ENCODE results near the gene SLCO1A2. TPM values are rescaled to one million over a fixed set of nuclear protein-coding genes. Genes with fewer than 3 reads are reported as not detected.

The SLCO1A2 gene
- total and polyA plus RNA-seq, 4 donors: not detected

GRCh38 chr12:21354641-21355040, 19.9 kb upstream of the SLCO1A2 start:
- WGBS, 2 donors: 90 to 92% methylated on average over 1 of the region's 1 CpG

GRCh38 chr12:21353948-21354347, 19.2 kb upstream of the SLCO1A2 start:
- intact Hi-C loops (cut with DNase I): no loop called here
- ATAC-seq (ENCODE audit: low FRiP score) (no peak), DNase-seq (no peak)
- Histone ChIP-seq H3K9me3 (ENCODE audit: control insufficient read depth, low read length) (no peaks in the 10 kb centered on the region), H3K4me3 (ENCODE audit: low read length in 2 of 2) (no peak overlapping the region), H3K4me1 (ENCODE audit: control insufficient read depth in 1 of 2, insufficient read depth in 2 of 2, low read length in 2 of 2) (no peaks in the 10 kb centered on the region), H3K36me3 (ENCODE audit: control insufficient read depth in 1 of 2, insufficient read depth in 2 of 2, low read length in 1 of 2) (no peaks in the 10 kb centered on the region), H3K27me3 (ENCODE audit: control insufficient read depth in 1 of 2, insufficient read depth in 2 of 2, low read length in 1 of 2) (no peaks in the 10 kb centered on the region), H3K27ac (ENCODE audit: low read depth in 1 of 2, low read length in 2 of 2) (no peak overlapping the region)
- WGBS, 2 donors: 81 to 82% methylated on average over 4 of the region's 4 CpGs

More at GRCh38 chr12:21354641-21355040, 19.9 kb upstream of the SLCO1A2 start:
- H3K36me3 ChIP-seq (ENCODE audit: control insufficient read depth in 1 of 2, insufficient read depth in 2 of 2, low read length in 1 of 2): no peaks in the 10 kb centered on the region
- no peaks in the 10 kb centered on the region for H3K27me3 ChIP-seq (ENCODE audit: control insufficient read depth in 1 of 2, insufficient read depth in 2 of 2, low read length in 1 of 2)
- DNase-seq: no peak
- intact Hi-C loops (cut with DNase I): no loop called here
- H3K4me3 ChIP-seq (ENCODE audit: low read length in 2 of 2): no peak overlapping the region
- H3K9me3 ChIP-seq (ENCODE audit: control insufficient read depth, low read length): no peaks in the 10 kb centered on the region
- H3K4me1 ChIP-seq (ENCODE audit: control insufficient read depth in 1 of 2, insufficient read depth in 2 of 2, low read length in 2 of 2): no peaks in the 10 kb centered on the region
- H3K27ac ChIP-seq (ENCODE audit: low read depth in 1 of 2, low read length in 2 of 2): no peak overlapping the region
- no peak for ATAC-seq (ENCODE audit: low FRiP score)

DNA sequence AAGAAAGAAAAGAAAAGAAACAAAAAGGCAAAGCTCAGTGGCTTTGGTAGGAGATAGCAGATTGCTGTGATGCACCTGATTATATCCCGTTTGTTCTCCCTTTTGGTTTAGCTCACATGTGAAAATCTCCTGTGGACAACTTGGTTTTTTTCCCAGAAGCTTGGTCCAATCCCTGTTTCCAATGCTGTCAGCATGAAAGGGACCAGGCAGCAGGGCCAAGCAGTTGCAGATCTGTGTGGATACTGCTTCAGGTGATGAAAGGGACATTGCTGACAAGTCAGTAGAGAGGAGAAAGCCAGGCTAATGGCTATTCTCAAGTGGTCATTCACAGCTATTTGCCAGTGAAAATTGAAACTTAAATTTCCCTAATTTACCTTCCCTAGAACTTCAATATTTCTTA, 18.8 kb upstream of the SLCO1A2 start:
- no peaks in the 10 kb centered on the region for H3K9me3 ChIP-seq (ENCODE audit: control insufficient read depth, low read length)
- WGBS, 2 donors: 24 to 38% methylated on average over 1 of the region's 1 CpG
- H3K4me1 ChIP-seq (ENCODE audit: control insufficient read depth in 1 of 2, insufficient read depth in 2 of 2, low read length in 2 of 2): no peaks in the 10 kb centered on the region
- DNase-seq: no peak
- no peak overlapping the region for H3K27ac ChIP-seq (ENCODE audit: low read depth in 1 of 2, low read length in 2 of 2)
- H3K27me3 ChIP-seq (ENCODE audit: control insufficient read depth in 1 of 2, insufficient read depth in 2 of 2, low read length in 1 of 2): no peaks in the 10 kb centered on the region
- no peaks in the 10 kb centered on the region for H3K36me3 ChIP-seq (ENCODE audit: control insufficient read depth in 1 of 2, insufficient read depth in 2 of 2, low read length in 1 of 2)
- no peak for ATAC-seq (ENCODE audit: low FRiP score)
- intact Hi-C loops (cut with DNase I): no loop called here
- H3K4me3 ChIP-seq (ENCODE audit: low read length in 2 of 2): no peak overlapping the region

- H3K9me3 ChIP-seq (ENCODE audit: control insufficient read depth, low read length): no peaks in the 10 kb centered on the region
- H3K27ac ChIP-seq (ENCODE audit: low read depth in 1 of 2, low read length in 2 of 2): no peak overlapping the region
- no peak overlapping the region for H3K4me3 ChIP-seq (ENCODE audit: low read length in 2 of 2)
- ATAC-seq (ENCODE audit: low FRiP score) (no peak), DNase-seq (no peak)
- 76 to 80% methylated on average over 1 of the region's 1 CpG for WGBS, 2 donors
- intact Hi-C loops (cut with DNase I): no loop called here
- no peaks in the 10 kb centered on the region for H3K4me1 ChIP-seq (ENCODE audit: control insufficient read depth in 1 of 2, insufficient read depth in 2 of 2, low read length in 2 of 2)
- H3K36me3 ChIP-seq (ENCODE audit: control insufficient read depth in 1 of 2, insufficient read depth in 2 of 2, low read length in 1 of 2): no peaks in the 10 kb centered on the region
- no peaks in the 10 kb centered on the region for H3K27me3 ChIP-seq (ENCODE audit: control insufficient read depth in 1 of 2, insufficient read depth in 2 of 2, low read length in 1 of 2)
Measured at GRCh38 chr12:21350975-21351374, 16.3 kb upstream of the SLCO1A2 start.

DNA sequence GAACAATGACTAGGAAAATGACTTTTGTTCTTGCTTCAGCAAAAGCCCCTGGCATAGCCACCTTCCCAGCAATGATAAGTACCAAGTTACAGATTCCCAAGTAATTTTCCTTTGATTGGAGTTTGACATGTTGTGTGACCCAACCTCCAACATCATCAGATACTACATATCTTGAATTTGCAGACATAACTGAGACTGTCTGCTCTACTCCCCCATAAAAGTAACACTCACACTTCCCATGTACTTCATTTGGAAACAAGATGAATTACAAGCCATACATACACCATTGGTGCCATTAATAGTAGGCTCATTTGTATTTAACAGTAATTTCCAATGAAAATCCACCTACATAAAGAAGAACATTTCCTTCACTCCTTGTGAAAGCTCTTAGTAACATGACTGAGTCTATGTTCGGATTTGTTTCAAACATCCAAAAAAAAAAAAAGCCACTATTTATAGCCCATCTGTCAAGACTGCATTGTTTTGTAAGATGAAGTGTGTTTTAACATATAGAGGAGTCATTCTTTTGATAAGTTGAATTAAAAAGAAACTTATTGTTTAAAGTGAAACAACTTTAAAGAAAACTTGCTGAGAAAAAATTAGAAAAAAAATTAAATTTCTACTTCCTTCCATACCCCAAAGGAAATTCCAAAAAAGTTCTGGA, 12.0 kb upstream of the SLCO1A2 start:
- no peaks in the 10 kb centered on the region for H3K9me3 ChIP-seq (ENCODE audit: control insufficient read depth, low read length)

DNA sequence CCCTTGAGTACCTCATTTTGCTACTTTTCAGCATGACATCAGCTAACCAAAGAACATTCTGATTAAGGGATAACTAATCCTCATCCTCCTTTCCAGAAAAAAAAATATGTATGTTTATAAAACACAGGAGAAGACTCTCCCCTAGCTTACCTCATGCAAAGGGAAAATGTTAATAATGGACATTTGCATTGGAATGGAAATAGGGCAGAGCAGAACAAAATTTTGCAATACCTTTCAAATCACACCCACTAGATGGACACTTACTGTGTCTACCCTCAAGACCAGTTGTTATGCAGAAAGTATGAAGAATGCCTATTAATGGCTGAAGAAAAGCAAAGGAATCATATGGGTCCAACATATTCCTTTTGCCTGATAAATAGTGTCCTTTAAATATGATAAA, 8.9 kb upstream of the SLCO1A2 start:
- H3K4me3 ChIP-seq (ENCODE audit: low read length in 2 of 2): no peak overlapping the region
- H3K4me1 ChIP-seq (ENCODE audit: control insufficient read depth in 1 of 2, insufficient read depth in 2 of 2, low read length in 2 of 2): no peaks in the 10 kb centered on the region
- intact Hi-C loops (cut with DNase I): no loop called here
- ATAC-seq (ENCODE audit: low FRiP score): no peak
- no peaks in the 10 kb centered on the region for H3K36me3 ChIP-seq (ENCODE audit: control insufficient read depth in 1 of 2, insufficient read depth in 2 of 2, low read length in 1 of 2)
- no peak overlapping the region for H3K27ac ChIP-seq (ENCODE audit: low read depth in 1 of 2, low read length in 2 of 2)
- DNase-seq: no peak
- H3K9me3 ChIP-seq (ENCODE audit: control insufficient read depth, low read length): no peaks in the 10 kb centered on the region
- no peaks in the 10 kb centered on the region for H3K27me3 ChIP-seq (ENCODE audit: control insufficient read depth in 1 of 2, insufficient read depth in 2 of 2, low read length in 1 of 2)

More for the DNA sequence above, 12.0 kb upstream of the SLCO1A2 start:
- H3K4me1 ChIP-seq (ENCODE audit: control insufficient read depth in 1 of 2, insufficient read depth in 2 of 2, low read length in 2 of 2): no peaks in the 10 kb centered on the region
- no peaks in the 10 kb centered on the region for H3K27me3 ChIP-seq (ENCODE audit: control insufficient read depth in 1 of 2, insufficient read depth in 2 of 2, low read length in 1 of 2)
- no peak for DNase-seq
- intact Hi-C loops (cut with DNase I): no loop called here
- H3K27ac ChIP-seq (ENCODE audit: low read depth in 1 of 2, low read length in 2 of 2): no peak overlapping the region
- no peak for ATAC-seq (ENCODE audit: low FRiP score)
- H3K36me3 ChIP-seq (ENCODE audit: control insufficient read depth in 1 of 2, insufficient read depth in 2 of 2, low read length in 1 of 2): no peaks in the 10 kb centered on the region
- H3K4me3 ChIP-seq (ENCODE audit: low read length in 2 of 2): no peak overlapping the region
- WGBS, 2 donors: 0 to 4% methylated on average over 1 of the region's 1 CpG

- no peaks in the 10 kb centered on the region for H3K27me3 ChIP-seq (ENCODE audit: control insufficient read depth in 1 of 2, insufficient read depth in 2 of 2, low read length in 1 of 2)
- 83 to 84% methylated on average over 4 of the region's 4 CpGs for WGBS, 2 donors
- no peaks in the 10 kb centered on the region for H3K36me3 ChIP-seq (ENCODE audit: control insufficient read depth in 1 of 2, insufficient read depth in 2 of 2, low read length in 1 of 2)
- intact Hi-C loops (cut with DNase I): no loop called here
- no peak for DNase-seq
- no peaks in the 10 kb centered on the region for H3K9me3 ChIP-seq (ENCODE audit: control insufficient read depth, low read length)
- no peak overlapping the region for H3K4me3 ChIP-seq (ENCODE audit: low read length in 2 of 2)
- ATAC-seq (ENCODE audit: low FRiP score): no peak
- no peaks in the 10 kb centered on the region for H3K4me1 ChIP-seq (ENCODE audit: control insufficient read depth in 1 of 2, insufficient read depth in 2 of 2, low read length in 2 of 2)
- no peak overlapping the region for H3K27ac ChIP-seq (ENCODE audit: low read depth in 1 of 2, low read length in 2 of 2)
Measured at GRCh38 chr12:21341769-21342168, 7.1 kb upstream of the SLCO1A2 start.

GRCh38 chr12:21340403-21340802, 5.7 kb upstream of the SLCO1A2 start:
- ATAC-seq (ENCODE audit: low FRiP score): no peak
- 78 to 79% methylated on average over 6 of the region's 6 CpGs for WGBS, 2 donors

DNA sequence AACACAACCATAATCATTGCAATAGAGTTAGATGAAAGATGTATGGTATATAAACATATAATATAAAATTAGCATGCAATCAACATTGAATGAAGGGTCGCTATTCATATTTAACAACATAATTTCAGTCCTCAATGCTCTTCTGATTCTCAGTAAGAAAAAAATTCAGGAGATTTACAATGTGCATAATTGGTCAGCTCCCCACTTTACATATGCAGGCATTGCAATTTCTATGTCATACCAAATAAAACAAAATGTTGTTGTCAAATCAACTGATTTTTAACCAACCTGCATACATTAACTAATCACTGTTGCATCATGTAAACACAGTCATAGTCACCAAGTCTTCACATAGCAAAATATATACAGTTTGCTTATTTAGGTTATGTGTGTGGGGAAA, 5.2 kb upstream of the SLCO1A2 start:
- Histone ChIP-seq H3K36me3 (ENCODE audit: control insufficient read depth in 1 of 2, insufficient read depth in 2 of 2, low read length in 1 of 2) (no peaks in the 10 kb centered on the region), H3K4me3 (ENCODE audit: low read length in 2 of 2) (no peak overlapping the region), H3K27me3 (ENCODE audit: control insufficient read depth in 1 of 2, insufficient read depth in 2 of 2, low read length in 1 of 2) (no peaks in the 10 kb centered on the region), H3K27ac (ENCODE audit: low read depth in 1 of 2, low read length in 2 of 2) (no peak overlapping the region), H3K9me3 (ENCODE audit: control insufficient read depth, low read length) (no peaks in the 10 kb centered on the region), H3K4me1 (ENCODE audit: control insufficient read depth in 1 of 2, insufficient read depth in 2 of 2, low read length in 2 of 2) (peaks cover 0 to 3% of the 10 kb centered on the region in 2 donors)
- no peak for ATAC-seq (ENCODE audit: low FRiP score)
- intact Hi-C loops (cut with DNase I): no loop called here
- 93 to 95% methylated on average over 1 of the region's 1 CpG for WGBS, 2 donors
- DNase-seq: no peak

More at GRCh38 chr12:21340403-21340802, 5.7 kb upstream of the SLCO1A2 start:
- Histone ChIP-seq H3K36me3 (ENCODE audit: control insufficient read depth in 1 of 2, insufficient read depth in 2 of 2, low read length in 1 of 2) (no peaks in the 10 kb centered on the region), H3K4me3 (ENCODE audit: low read length in 2 of 2) (no peak overlapping the region), H3K27me3 (ENCODE audit: control insufficient read depth in 1 of 2, insufficient read depth in 2 of 2, low read length in 1 of 2) (no peaks in the 10 kb centered on the region), H3K4me1 (ENCODE audit: control insufficient read depth in 1 of 2, insufficient read depth in 2 of 2, low read length in 2 of 2) (peaks cover 0 to 2% of the 10 kb centered on the region in 2 donors), H3K9me3 (ENCODE audit: control insufficient read depth, low read length) (no peaks in the 10 kb centered on the region), H3K27ac (ENCODE audit: low read depth in 1 of 2, low read length in 2 of 2) (no peak overlapping the region)
- intact Hi-C loops (cut with DNase I): no loop called here
- DNase-seq: no peak
